MM.1S (cell line): ENCODE measurements around the gene HABP4.

Experiments
- DNase-seq: peaks from one replicate; pipeline ENCODE4 v3.0.0-alpha.2; 2015
- H2AFZ ChIP-seq: fragments of 300-600 bp; sonication (generic); 2 replicates; pipeline ENCODE4 v1.6.0; 2016; ENCODE audit warnings: antibody characterized with exemption, low read length
- H3F3A ChIP-seq: fragments of 300-600 bp; sonication (generic); 2 replicates; pipeline ENCODE4 v1.6.1; 2016; ENCODE audit warnings: mild to moderate bottlenecking, antibody characterized with exemption, low read length, moderate library complexity, mixed read lengths; ENCODE audit not compliant: insufficient read depth
- H3K27ac ChIP-seq: fragments of 300-600 bp; sonication (generic); 2 replicates; pipeline ENCODE4 v1.5.1; 2016; ENCODE audit warnings: mild to moderate bottlenecking, low read length
- H3K27me3 ChIP-seq: fragments of 300-600 bp; sonication (generic); replicated peaks from 2 replicates; pipeline ENCODE4 v1.6.0; 2016; ENCODE audit warnings: low read length; ENCODE audit not compliant: insufficient read depth
- H3K36me3 ChIP-seq: fragments of 300-600 bp; sonication (generic); replicated peaks from 2 replicates; pipeline ENCODE4 v1.6.1; 2016; ENCODE audit warnings: mild to moderate bottlenecking, low read length, mixed read lengths; ENCODE audit not compliant: insufficient read depth
- H3K4me1 ChIP-seq: fragments of 300-600 bp; sonication (generic); 2 replicates; pipeline ENCODE4 v1.6.1; 2016; ENCODE audit warnings: low read length, mixed read lengths
- H3K4me2 ChIP-seq: fragments of 300-600 bp; sonication (generic); 2 replicates; pipeline ENCODE4 v1.6.0; 2016; ENCODE audit warnings: low read depth, low read length
- H3K4me3 ChIP-seq: fragments of 300-600 bp; sonication (generic); 2 replicates; pipeline ENCODE4 v1.5.1; 2016; ENCODE audit warnings: low read length, mixed read lengths
- H3K79me2 ChIP-seq: fragments of 300-600 bp; sonication (generic); 2 replicates; pipeline ENCODE4 v1.6.1; 2016; ENCODE audit warnings: mixed run types, low read length, mixed read lengths
- H3K9ac ChIP-seq: fragments of 300-600 bp; sonication (generic); 2 replicates; pipeline ENCODE4 v1.6.1; 2016; ENCODE audit warnings: low read length, mixed read lengths
- H3K9me2 ChIP-seq: fragments of 300-600 bp; sonication (generic); replicated peaks from 2 replicates; pipeline ENCODE4 v1.6.1; 2016; ENCODE audit warnings: mild to moderate bottlenecking, low read length, mixed read lengths; ENCODE audit not compliant: insufficient read depth
- H3K9me3 ChIP-seq: fragments of 300-600 bp; sonication (generic); replicated peaks from 2 replicates; pipeline ENCODE4 v1.6.1; 2016; ENCODE audit warnings: mild to moderate bottlenecking, low read length, mixed read lengths; ENCODE audit not compliant: insufficient read depth
- H4K20me1 ChIP-seq: fragments of 300-600 bp; sonication (generic); 2 replicates; pipeline ENCODE4 v1.6.1; 2016; ENCODE audit warnings: mild to moderate bottlenecking, low read length, moderate library complexity, mixed read lengths; ENCODE audit not compliant: insufficient read depth
- CTCF ChIP-seq: fragments of 300-600 bp; sonication (generic); IDR thresholded peaks from 2 replicates; pipeline ENCODE4 v1.5.1; 2016; ENCODE audit warnings: antibody characterized with exemption, low read length, mixed read lengths
- EZH2 ChIP-seq: fragments of 300-600 bp; sonication (generic); optimal IDR thresholded peaks from 2 replicates; pipeline ENCODE3; 2017; ENCODE audit warnings: low read depth, mild to moderate bottlenecking, antibody characterized with exemption, low read length, mixed read lengths
- EZH2phosphoT487 ChIP-seq: fragments of 300-600 bp; sonication (generic); IDR thresholded peaks from 2 replicates; pipeline ENCODE4 v1.6.1; 2018; ENCODE audit warnings: antibody characterized with exemption, low read length

Gene HABP4

GRCh38 chr9:96524045-96524444 lies 74.1 kb downstream of the HABP4 start:
- Histone ChIP-seq H2AFZ (no peak overlapping the region), H3K9me3 (no peaks in the 10 kb centered on the region), H3F3A (no peaks in the 10 kb centered on the region), H3K4me1 (no peaks in the 10 kb centered on the region), H4K20me1 (no peaks in the 10 kb centered on the region), H3K9me2 (no peaks in the 10 kb centered on the region), H3K27me3 (no peaks in the 10 kb centered on the region), H3K79me2 (no peaks in the 10 kb centered on the region), H3K27ac (no peak overlapping the region), H3K4me3 (no peak overlapping the region), H3K36me3 (no peaks in the 10 kb centered on the region), H3K9ac (no peak overlapping the region), H3K4me2 (no peak overlapping the region)
- TF ChIP-seq CTCF (no peak), EZH2phosphoT487 (no peak), EZH2 (no peak)
- DNase-seq, result no peak

GRCh38 chr9:96524764-96525163 lies 74.8 kb downstream of the HABP4 start:
- no peaks in the 10 kb centered on the region for H3K9me2 ChIP-seq
- no peak for DNase-seq
- no peaks in the 10 kb centered on the region for H3K79me2 ChIP-seq
- H3K9ac ChIP-seq, result no peak overlapping the region
- H3F3A ChIP-seq, result no peaks in the 10 kb centered on the region
- no peak overlapping the region for H3K4me2 ChIP-seq
- no peak overlapping the region for H3K4me3 ChIP-seq
- H3K36me3 ChIP-seq, result no peaks in the 10 kb centered on the region
- TF ChIP-seq EZH2 (no peak), CTCF (no peak), EZH2phosphoT487 (no peak)
- H3K9me3 ChIP-seq, result no peaks in the 10 kb centered on the region
- H2AFZ ChIP-seq, result no peak overlapping the region
- no peaks in the 10 kb centered on the region for H4K20me1 ChIP-seq
- no peaks in the 10 kb centered on the region for H3K27me3 ChIP-seq
- no peaks in the 10 kb centered on the region for H3K4me1 ChIP-seq
- H3K27ac ChIP-seq, result no peak overlapping the region

GRCh38 chr9:96532173-96532572 lies 82.2 kb downstream of the HABP4 start:
- DNase-seq, result no peak
- H4K20me1 ChIP-seq, result no peaks in the 10 kb centered on the region
- no peak overlapping the region for H3K27ac ChIP-seq
- no peaks in the 10 kb centered on the region for H3F3A ChIP-seq
- no peaks in the 10 kb centered on the region for H3K27me3 ChIP-seq
- H2AFZ ChIP-seq, result no peak overlapping the region
- no peak overlapping the region for H3K4me3 ChIP-seq
- H3K79me2 ChIP-seq, result no peaks in the 10 kb centered on the region
- no peaks in the 10 kb centered on the region for H3K9me2 ChIP-seq
- no peak overlapping the region for H3K9ac ChIP-seq
- no peaks in the 10 kb centered on the region for H3K36me3 ChIP-seq
- no peak overlapping the region for H3K4me2 ChIP-seq
- H3K9me3 ChIP-seq, result no peaks in the 10 kb centered on the region
- TF ChIP-seq CTCF (no peak), EZH2 (no peak), EZH2phosphoT487 (no peak)
- H3K4me1 ChIP-seq, result no peaks in the 10 kb centered on the region
